ENCODE results near the gene TLDC2.
"Not testable (repeated sequence)": the region's sequence is repeated elsewhere in the genome, so short reads cannot be mapped to it uniquely, and the experiment has no call there.

TLDC2 gene

GRCh38 chr20:36833275-36834020 is 42.5 kb upstream of the TLDC2 start:
- no peak for DNase-seq (ENCODE audit: low read depth, low spot score)
- in situ Hi-C loops (cut with HindIII; ENCODE audit: low sequenced_read_pairs): no loop called here
- TF ChIP-seq CTCF (IDR thresholded peaks at IDR 0.05; ENCODE audit: low read depth, low read length): no peak
- H3K4me3 ChIP-seq (ENCODE audit: low read depth, low read length): no peak overlapping the region

GRCh38 chr20:36835025-36835424 is 40.9 kb upstream of the TLDC2 start:
- no peak for DNase-seq (ENCODE audit: low read depth, low spot score)
- in situ Hi-C loops (cut with HindIII; ENCODE audit: low sequenced_read_pairs): no loop called here
- TF ChIP-seq CTCF (IDR thresholded peaks at IDR 0.05; ENCODE audit: low read depth, low read length): no peak
- no peak overlapping the region for H3K4me3 ChIP-seq (ENCODE audit: low read depth, low read length)

GRCh38 chr20:36835453-36836198 is 40.3 kb upstream of the TLDC2 start:
- no peak for TF ChIP-seq CTCF (IDR thresholded peaks at IDR 0.05; ENCODE audit: low read depth, low read length)
- in situ Hi-C loops (cut with HindIII; ENCODE audit: low sequenced_read_pairs): no loop called here
- peak overlapping the region; percentile 20 for H3K4me3 ChIP-seq (ENCODE audit: low read depth, low read length)
- peak; percentile 95 for DNase-seq (ENCODE audit: low read depth, low spot score)

GRCh38 chr20:36836591-36837269 is 39.2 kb upstream of the TLDC2 start:
- peak; percentile 47 for DNase-seq (ENCODE audit: low read depth, low spot score)
- TF ChIP-seq CTCF (IDR thresholded peaks at IDR 0.05; ENCODE audit: low read depth, low read length): peak; percentile 48
- in situ Hi-C loops (cut with HindIII; ENCODE audit: low sequenced_read_pairs): no loop called here
- no peak overlapping the region for H3K4me3 ChIP-seq (ENCODE audit: low read depth, low read length)

GRCh38 chr20:36838376-36838775 is 37.6 kb upstream of the TLDC2 start:
- in situ Hi-C loops (cut with HindIII; ENCODE audit: low sequenced_read_pairs); DNase-seq (ENCODE audit: low read depth, low spot score); H3K4me3 ChIP-seq (ENCODE audit: low read depth, low read length): not testable (repeated sequence)

GRCh38 chr20:36839150-36839549 is 36.8 kb upstream of the TLDC2 start:
- DNase-seq (ENCODE audit: low read depth, low spot score): no peak
- H3K4me3 ChIP-seq (ENCODE audit: low read depth, low read length): no peak overlapping the region
- in situ Hi-C loops (cut with HindIII; ENCODE audit: low sequenced_read_pairs): no loop called here
- no peak for TF ChIP-seq CTCF (IDR thresholded peaks at IDR 0.05; ENCODE audit: low read depth, low read length)

- in situ Hi-C loops (cut with HindIII; ENCODE audit: low sequenced_read_pairs); DNase-seq (ENCODE audit: low read depth, low spot score); H3K4me3 ChIP-seq (ENCODE audit: low read depth, low read length): not testable (repeated sequence)
Observed at GRCh38 chr20:36841030-36841429, 34.9 kb upstream of the TLDC2 start.
